ENCODE data around the gene MYCBP2.

DNA sequence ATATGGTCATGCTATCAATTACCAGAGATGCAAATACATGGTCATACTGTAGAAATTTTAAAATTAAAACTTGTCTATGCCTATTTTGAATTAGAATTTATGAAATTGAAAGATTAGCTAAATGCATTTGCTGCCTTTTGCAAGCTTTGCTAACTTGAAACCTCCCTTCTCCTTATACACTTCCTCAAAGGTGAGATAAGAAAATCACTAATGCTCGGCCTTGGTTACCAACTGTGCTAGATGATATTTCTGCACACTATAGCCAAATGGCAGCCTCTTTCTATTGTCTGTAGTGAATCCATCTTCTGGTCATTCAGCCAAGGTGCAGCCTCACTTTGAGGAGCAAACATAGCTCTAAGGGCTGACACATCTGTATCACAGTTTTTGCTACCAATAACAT is 31.1 kb upstream of the MYCBP2 start:
- no peak for TF ChIP-seq CTCF (IDR thresholded peaks at IDR 0.05 in 8 of 11, conservative IDR thresholded peaks at IDR 0.05 in 3 of 11)
- TF ChIP-seq POLR2A (IDR thresholded peaks at IDR 0.05), result no peak
- no peak for TF ChIP-seq POLR2AphosphoS5 (IDR thresholded peaks at IDR 0.05)
